Astrocyte (in vitro differentiated cells and primary cell): ENCODE measurements around the gene PCDH7. TPM values are rescaled to one million over a fixed set of nuclear protein-coding genes. Genes with fewer than 3 reads are reported as not detected.

Experiments
- DNase-seq: peaks from one replicate; pipeline ENCODE4 v3.0.0-alpha.2; 2010; ENCODE audit warnings: low read depth
- FAIRE-seq: peaks from 2 replicates; lab custom pipeline; 2011; peaks lifted over from hg19 to GRCh38; lab: Jason Lieb, UNC
- H2AFZ ChIP-seq: 2 replicates; pipeline ENCODE4 v1.6.0; 2012; ENCODE audit warnings: low read depth, low read length, inconsistent platforms
- H3K27ac ChIP-seq: 2 replicates; pipeline ENCODE4 v1.5.1; 2011; ENCODE audit warnings: low read depth, low read length, inconsistent platforms
- H3K27me3 ChIP-seq: 2 replicates; pipeline ENCODE4 v1.6.0; 2011; ENCODE audit warnings: low read length, inconsistent platforms; ENCODE audit not compliant: insufficient read depth
- H3K36me3 ChIP-seq: 2 replicates; pipeline ENCODE4 v1.5.1; 2011; ENCODE audit warnings: low read length, inconsistent platforms; ENCODE audit not compliant: insufficient read depth
- H3K4me1 ChIP-seq: 2 replicates; pipeline ENCODE4 v1.5.1; 2011; ENCODE audit warnings: low read length, inconsistent platforms; ENCODE audit not compliant: insufficient read depth
- H3K4me2 ChIP-seq: 2 replicates; pipeline ENCODE4 v1.6.0; 2012; ENCODE audit warnings: low read length, inconsistent platforms
- H3K4me3 ChIP-seq: 2 replicates; pipeline ENCODE4 v1.5.1; 2011; ENCODE audit warnings: low read depth, mild to moderate bottlenecking, low read length, inconsistent platforms; ENCODE audit not compliant: insufficient read depth
- H3K79me2 ChIP-seq: 2 replicates; pipeline ENCODE4 v1.6.0; 2012; ENCODE audit warnings: mild to moderate bottlenecking, low read length, inconsistent platforms; ENCODE audit not compliant: insufficient read depth
- H3K9ac ChIP-seq: 2 replicates; pipeline ENCODE4 v1.6.0; 2012; ENCODE audit warnings: mild to moderate bottlenecking, low read length, inconsistent platforms
- H3K9me3 ChIP-seq: 2 replicates; pipeline ENCODE4 v1.5.1; 2012; ENCODE audit warnings: low read depth, mild to moderate bottlenecking, low read length, inconsistent platforms; ENCODE audit not compliant: insufficient read depth
- H4K20me1 ChIP-seq: 2 replicates; pipeline ENCODE4 v1.6.0; 2012; ENCODE audit warnings: low read length, inconsistent platforms; ENCODE audit not compliant: insufficient read depth
- H3K27ac Mint-ChIP-seq: one replicate; pipeline ENCODE4 v1.8.0; 2021; ENCODE audit warnings: mild to moderate bottlenecking, mixed read lengths; ENCODE audit not compliant: unreplicated experiment
- H3K27me3 Mint-ChIP-seq: one replicate; pipeline ENCODE4 v1.8.0; 2021; ENCODE audit warnings: low read depth, mixed read lengths; ENCODE audit not compliant: unreplicated experiment
- H3K36me3 Mint-ChIP-seq: one replicate; pipeline ENCODE4 v1.8.0; 2021; ENCODE audit warnings: low read depth, mixed read lengths; ENCODE audit not compliant: unreplicated experiment
- H3K4me1 Mint-ChIP-seq: one replicate; pipeline ENCODE4 v1.8.0; 2021; ENCODE audit warnings: low read depth, mixed read lengths; ENCODE audit not compliant: unreplicated experiment
- H3K4me3 Mint-ChIP-seq: one replicate; pipeline ENCODE4 v1.8.0; 2021; ENCODE audit warnings: mild to moderate bottlenecking, moderate library complexity, mixed read lengths; ENCODE audit not compliant: unreplicated experiment
- H3K9me3 Mint-ChIP-seq: one replicate; pipeline ENCODE4 v1.8.0; 2021; ENCODE audit warnings: mild to moderate bottlenecking, mixed read lengths; ENCODE audit not compliant: unreplicated experiment
- EZH2 ChIP-seq: IDR thresholded peaks from 2 replicates; pipeline ENCODE4 v1.6.1; 2012; ENCODE audit warnings: mild to moderate bottlenecking, low read length, inconsistent platforms; ENCODE audit not compliant: insufficient read depth
- total RNA-seq: library from RNA; stranded (reverse); gene quantifications from 2 replicates; pipeline ENCODE4 v1.2.1, GENCODE V29; 2021
- TF ChIP-seq, protein P1 (sequence below): IDR thresholded peaks from 2 replicates; pipeline ENCODE4 v1.5.1; 2011; ENCODE audit warnings: low read depth, mild to moderate bottlenecking, inconsistent platforms, low read length, moderate library complexity; ENCODE audit not compliant: insufficient read depth

Gene PCDH7
- total RNA-seq, 1 donor from 2014 or later: 40.8 TPM

DNA sequence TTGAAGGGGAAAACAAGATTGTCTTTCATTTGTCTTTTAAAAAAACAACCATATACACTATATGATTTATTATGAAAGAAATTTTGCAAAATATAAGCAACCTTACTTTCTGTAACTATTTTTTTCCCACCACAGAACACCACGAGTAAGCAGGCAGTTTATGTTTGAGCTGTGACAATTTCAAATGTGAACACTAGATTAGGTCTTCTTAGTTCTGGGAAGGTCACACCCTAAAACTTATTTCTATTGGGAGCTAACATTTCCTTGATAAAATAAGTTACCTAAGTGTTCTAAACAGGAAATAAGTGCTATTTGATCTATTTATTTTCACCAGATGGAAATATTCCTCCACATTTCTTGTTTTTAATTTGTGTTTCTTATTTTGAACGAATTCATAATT is 50.6 kb downstream of the PCDH7 start:
- Histone ChIP-seq H3K79me2 (no peaks in the 10 kb centered on the region), H3K4me3 (no peak overlapping the region), H3K36me3 (no peaks in the 10 kb centered on the region), H4K20me1 (no peaks in the 10 kb centered on the region), H3K27ac (no peak overlapping the region), H3K9me3 (no peaks in the 10 kb centered on the region), H2AFZ (no peak overlapping the region), H3K4me1 (peaks cover 9% of the 10 kb centered on the region), H3K4me2 (no peak overlapping the region), H3K9ac (no peak overlapping the region), H3K27me3 (no peaks in the 10 kb centered on the region)
- Mint-ChIP-seq H3K36me3 (no peaks in the 10 kb centered on the region), H3K27ac (no peak overlapping the region), H3K9me3 (no peaks in the 10 kb centered on the region), H3K4me1 (peaks cover 5% of the 10 kb centered on the region), H3K4me3 (no peak overlapping the region), H3K27me3 (no peaks in the 10 kb centered on the region)
- FAIRE-seq: no peak
- DNase-seq: no peak
- TF ChIP-seq EZH2: no peak
- TF ChIP-seq, protein P1, sequence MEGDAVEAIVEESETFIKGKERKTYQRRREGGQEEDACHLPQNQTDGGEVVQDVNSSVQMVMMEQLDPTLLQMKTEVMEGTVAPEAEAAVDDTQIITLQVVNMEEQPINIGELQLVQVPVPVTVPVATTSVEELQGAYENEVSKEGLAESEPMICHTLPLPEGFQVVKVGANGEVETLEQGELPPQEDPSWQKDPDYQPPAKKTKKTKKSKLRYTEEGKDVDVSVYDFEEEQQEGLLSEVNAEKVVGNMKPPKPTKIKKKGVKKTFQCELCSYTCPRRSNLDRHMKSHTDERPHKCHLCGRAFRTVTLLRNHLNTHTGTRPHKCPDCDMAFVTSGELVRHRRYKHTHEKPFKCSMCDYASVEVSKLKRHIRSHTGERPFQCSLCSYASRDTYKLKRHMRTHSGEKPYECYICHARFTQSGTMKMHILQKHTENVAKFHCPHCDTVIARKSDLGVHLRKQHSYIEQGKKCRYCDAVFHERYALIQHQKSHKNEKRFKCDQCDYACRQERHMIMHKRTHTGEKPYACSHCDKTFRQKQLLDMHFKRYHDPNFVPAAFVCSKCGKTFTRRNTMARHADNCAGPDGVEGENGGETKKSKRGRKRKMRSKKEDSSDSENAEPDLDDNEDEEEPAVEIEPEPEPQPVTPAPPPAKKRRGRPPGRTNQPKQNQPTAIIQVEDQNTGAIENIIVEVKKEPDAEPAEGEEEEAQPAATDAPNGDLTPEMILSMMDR: no peak

DNA sequence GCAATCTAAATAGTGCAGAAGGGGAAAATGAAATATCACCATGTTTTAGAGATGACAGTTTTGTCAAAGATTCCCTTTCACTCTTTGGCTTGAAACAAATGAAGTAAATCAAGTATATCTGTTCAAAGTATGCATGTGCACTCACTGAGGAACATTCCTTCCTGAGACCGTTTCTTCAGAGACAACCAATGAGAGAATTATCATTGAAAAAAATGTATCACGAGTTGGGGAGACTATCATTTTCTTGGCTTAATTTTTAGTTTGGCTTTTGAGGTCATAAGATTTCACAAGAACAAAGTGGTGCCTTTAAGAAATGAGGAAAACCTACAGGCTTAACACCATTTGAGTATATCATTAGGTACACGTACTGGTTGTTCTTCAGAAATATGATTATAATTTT is 56.3 kb downstream of the PCDH7 start:
- Histone ChIP-seq H3K79me2 (no peaks in the 10 kb centered on the region), H3K9me3 (no peaks in the 10 kb centered on the region), H4K20me1 (no peaks in the 10 kb centered on the region), H3K4me2 (peak overlapping the region; percentile 62), H3K27me3 (no peaks in the 10 kb centered on the region), H3K9ac (no peak overlapping the region), H3K27ac (no peak overlapping the region), H2AFZ (no peak overlapping the region), H3K4me1 (peaks cover 7% of the 10 kb centered on the region), H3K36me3 (no peaks in the 10 kb centered on the region), H3K4me3 (no peak overlapping the region)
- Mint-ChIP-seq H3K9me3 (no peaks in the 10 kb centered on the region), H3K4me3 (no peak overlapping the region), H3K36me3 (peaks cover 2% of the 10 kb centered on the region), H3K27ac (no peak overlapping the region), H3K4me1 (peaks cover 7% of the 10 kb centered on the region), H3K27me3 (no peaks in the 10 kb centered on the region)
- no peak for TF ChIP-seq EZH2
- TF ChIP-seq, protein P1: no peak
- no peak for FAIRE-seq
- no peak for DNase-seq

DNA sequence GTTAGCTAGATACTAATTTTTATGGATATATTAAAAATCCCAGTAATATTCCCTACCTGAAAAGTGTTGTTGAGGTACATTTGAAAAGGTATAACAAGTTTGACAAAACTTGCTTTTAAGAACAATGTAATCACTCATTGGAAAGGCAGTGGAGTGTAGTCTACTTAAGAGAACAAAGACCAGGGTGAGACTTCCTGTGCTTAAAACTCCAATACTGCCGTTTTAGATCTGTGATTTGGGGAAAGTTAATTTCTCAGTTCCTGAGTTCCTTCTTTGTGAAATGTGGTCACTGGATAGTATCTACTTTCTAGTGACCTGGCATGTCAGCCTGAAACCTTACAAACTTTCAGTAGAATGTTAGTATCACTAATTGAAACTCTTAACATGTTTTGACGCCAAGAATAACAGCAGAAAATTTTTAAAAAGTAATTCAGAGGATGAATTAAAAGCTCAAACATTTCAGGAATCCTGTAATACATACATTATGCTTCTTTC is 56.8 kb downstream of the PCDH7 start:
- no peak overlapping the region for H3K27ac Mint-ChIP-seq
- H3K4me3 ChIP-seq: no peak overlapping the region
- H3K36me3 ChIP-seq: no peaks in the 10 kb centered on the region
- TF ChIP-seq, protein P1: no peak
- no peak for TF ChIP-seq EZH2
- peaks cover 7% of the 10 kb centered on the region for H3K4me1 ChIP-seq
- H3K9me3 Mint-ChIP-seq: no peaks in the 10 kb centered on the region
- H3K4me1 Mint-ChIP-seq: peaks cover 7% of the 10 kb centered on the region
- peak overlapping the region; percentile 62 for H3K4me2 ChIP-seq
- H3K27me3 Mint-ChIP-seq: no peaks in the 10 kb centered on the region
- no peaks in the 10 kb centered on the region for H3K27me3 ChIP-seq
- H3K9me3 ChIP-seq: no peaks in the 10 kb centered on the region
- no peak overlapping the region for H3K27ac ChIP-seq
- no peaks in the 10 kb centered on the region for H3K79me2 ChIP-seq
- DNase-seq (peak; percentile 56), FAIRE-seq (no peak)
- no peaks in the 10 kb centered on the region for H4K20me1 ChIP-seq
- peak overlapping the region; percentile 42 for H3K9ac ChIP-seq
- H2AFZ ChIP-seq: peak overlapping the region; percentile 36
- H3K4me3 Mint-ChIP-seq: no peak overlapping the region
- H3K36me3 Mint-ChIP-seq: peaks cover 2% of the 10 kb centered on the region
